Common myeloid progenitor, CD34-positive (primary cell): ENCODE results near the gene NSUN7.
A peak's percentile ranks its signal among the peaks of the same experiment; 100 is the strongest.

ENCODE experiments used
- CTCF ChIA-PET: fragments of 350-600 bp; sonication (Branson Sonifier 250); formaldehyde crosslinking; loops from one replicate; lab custom pipeline; 2021; ENCODE audit warnings: antibody characterized with exemption; lab: Charles Lee
- POLR2A ChIA-PET: fragments of 350-600 bp; sonication (Branson Sonifier 250); formaldehyde crosslinking; loops from one replicate; lab custom pipeline; 2021; ENCODE audit warnings: antibody characterized with exemption; lab: Charles Lee
- DNase-seq, 3 donors: peaks; one replicate each; pipeline versions ENCODE4 v3.0.0 to v3.0.0-alpha.2; 2013
- H3K27ac ChIP-seq, 2 experiments: 1 replicate in 1 of 2; 2 replicates in 1 of 2; pipeline ENCODE4 v1.7.0; 2013; ENCODE audit warnings: inconsistent platforms in 2 of 2, low read length in 2 of 2, mild to moderate bottlenecking in 2 of 2, low read depth in 1 of 2, moderate library complexity in 1 of 2; ENCODE audit not compliant: severe bottlenecking in 2 of 2, insufficient read depth in 1 of 2, poor library complexity in 1 of 2
- H3K27me3 ChIP-seq, 5 experiments: replicated peaks in 2 of 5; 1 replicate in 3 of 5; 2 replicates in 2 of 5; pipeline versions ENCODE4 v1.6.1 to v1.7.0; 2013; ENCODE audit warnings: low read length in 4 of 5, mild to moderate bottlenecking in 2 of 5, moderate library complexity in 2 of 5, inconsistent platforms in 1 of 5; ENCODE audit not compliant: insufficient read depth in 5 of 5, control insufficient read depth in 4 of 5
- H3K36me3 ChIP-seq, 4 experiments: 1 replicate in 2 of 4; 2 replicates in 2 of 4; pipeline versions ENCODE4 v1.6.1 to v1.7.0; 2013; ENCODE audit warnings: low read length in 3 of 4, control low read depth in 1 of 4, mild to moderate bottlenecking in 1 of 4; ENCODE audit not compliant: control insufficient read depth in 4 of 4, insufficient read depth in 4 of 4
- H3K4me1 ChIP-seq, 4 experiments: 1 replicate in 3 of 4; 2 replicates in 1 of 4; pipeline versions ENCODE4 v1.6.1 to v1.7.1; 2013; ENCODE audit warnings: low read length in 3 of 4, mild to moderate bottlenecking in 3 of 4, control low read depth in 1 of 4, inconsistent platforms in 1 of 4, moderate library complexity in 1 of 4; ENCODE audit not compliant: control insufficient read depth in 4 of 4, insufficient read depth in 4 of 4; ENCODE audit errors: control extremely low read depth in 1 of 4
- H3K4me3 ChIP-seq, 7 experiments: 1 replicate in 4 of 7; 2 replicates in 3 of 7; pipeline versions ENCODE4 v1.5.1 to v1.7.0; 2013; ENCODE audit warnings: mild to moderate bottlenecking in 7 of 7, low read length in 6 of 7, moderate library complexity in 6 of 7, inconsistent platforms in 2 of 7, low read depth in 2 of 7, control low read depth in 1 of 7; ENCODE audit not compliant: insufficient read depth in 4 of 7, control insufficient read depth in 1 of 7; ENCODE audit errors: extremely low read depth in 1 of 7
- H3K9me3 ChIP-seq, 5 experiments: 1 replicate in 4 of 5; 2 replicates in 1 of 5; pipeline versions ENCODE4 v1.6.1 to v1.7.1; 2013; ENCODE audit warnings: low read length in 4 of 5, mild to moderate bottlenecking in 2 of 5, inconsistent platforms in 1 of 5, low read depth in 1 of 5, moderate library complexity in 1 of 5; ENCODE audit not compliant: control insufficient read depth in 4 of 5, insufficient read depth in 2 of 5; ENCODE audit errors: control extremely low read depth in 1 of 5
- WGBS: methylation state at CpG from one replicate; pipeline ENCODE4 v1.1.5; 2013; ENCODE audit not compliant: insufficient coverage; 5-methylcytosine and 5-hydroxymethylcytosine counted together

The NSUN7 gene

DNA sequence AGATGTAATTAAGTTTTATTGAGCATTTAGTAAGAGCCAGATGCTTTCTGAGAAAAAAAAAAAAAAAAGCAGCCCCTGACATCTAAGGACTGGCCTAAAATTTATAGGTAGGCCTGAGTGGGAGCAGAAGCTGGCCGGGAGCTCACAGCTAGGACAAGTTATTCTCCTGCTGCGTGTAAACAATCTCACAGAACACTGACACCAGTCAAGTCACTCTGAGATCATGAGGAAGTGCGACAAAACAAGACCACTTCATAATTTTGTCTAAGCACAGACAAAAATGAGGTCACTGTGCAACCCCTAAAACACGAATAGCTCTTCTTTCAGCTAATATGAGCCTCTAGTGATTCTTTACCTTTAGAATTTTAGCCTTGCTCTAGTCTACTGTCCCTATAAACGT is 15.3 kb upstream of the NSUN7 start:
- Histone ChIP-seq H3K9me3 (no peaks in the 10 kb centered on the region), H3K27ac (no peak overlapping the region), H3K36me3 (no peaks in the 10 kb centered on the region), H3K27me3 (no peaks in the 10 kb centered on the region), H3K4me1 (peaks cover 15 to 35% (median 16%) of the 10 kb centered on the region in 4 experiments), H3K4me3 (no peak overlapping the region)
- CTCF ChIA-PET = interaction anchor here (0.7 to 5.9 kb wide), 8 partner anchors 21 to 192 kb away, joined by 3 to 57 read pairs (median 4); no protein-coding TSS in a partner anchor
- POLR2A ChIA-PET = no interaction called here
- DNase-seq = no peak
- WGBS = 89% methylated on average over 5 of the region's 5 CpGs

DNA sequence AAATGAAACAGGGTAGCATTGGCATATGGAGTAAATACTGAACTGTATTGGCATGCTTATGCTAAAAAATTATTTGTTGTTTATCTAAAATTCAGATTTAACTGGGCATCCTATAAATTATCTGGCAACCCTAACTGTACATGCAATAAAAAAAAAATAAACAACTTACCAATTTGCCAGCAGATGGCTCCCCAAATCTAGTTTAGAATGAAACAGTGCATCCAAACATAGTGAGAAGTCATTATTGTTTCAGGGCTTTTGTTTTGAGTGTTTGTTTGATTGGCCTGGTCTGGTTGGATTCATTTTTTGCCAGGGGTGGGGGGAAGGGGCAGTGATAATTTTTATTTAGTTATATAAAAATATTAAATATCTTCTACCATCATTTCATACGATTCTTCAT is 12.8 kb upstream of the NSUN7 start:
- Histone ChIP-seq H3K27ac (no peak overlapping the region), H3K4me3 (no peak overlapping the region), H3K27me3 (no peaks in the 10 kb centered on the region), H3K36me3 (no peaks in the 10 kb centered on the region), H3K4me1 (peaks cover 5 to 11% (median 10%) of the 10 kb centered on the region in 4 experiments), H3K9me3 (no peaks in the 10 kb centered on the region)
- CTCF ChIA-PET = interaction anchor here (1.1 to 5.9 kb wide), 8 partner anchors 12 to 165 kb away, joined by 3 to 57 read pairs (median 4); no protein-coding TSS in a partner anchor
- POLR2A ChIA-PET = interaction anchor here (0.6 kb wide), 1 partner anchor 192 kb away, joined by 4 read pairs; no protein-coding TSS in a partner anchor
- no CpG with 5 or more reads among the region's 1 CpG for WGBS
- DNase-seq = peak; percentile 49 to 74 (median 69)

DNA sequence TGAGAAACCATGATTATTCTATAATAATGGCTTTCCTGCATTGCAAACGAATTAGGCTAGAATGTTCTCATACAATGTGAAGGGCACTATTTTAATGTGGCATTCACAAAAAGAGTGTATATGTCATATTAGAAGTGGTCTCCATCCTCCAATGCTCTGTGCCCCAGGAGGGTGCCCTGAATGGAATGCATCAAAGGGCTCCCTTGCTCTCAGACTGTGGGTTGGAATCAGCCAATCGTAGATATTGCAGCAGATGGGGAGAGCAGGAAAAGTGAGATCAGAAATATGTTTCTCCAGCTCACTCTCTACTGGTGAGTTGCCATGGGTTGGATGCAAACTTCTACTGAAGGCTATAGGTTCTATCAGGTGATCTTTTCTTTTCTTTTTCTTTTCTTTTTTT is 11.9 kb upstream of the NSUN7 start:
- Histone ChIP-seq H3K27ac (no peak overlapping the region), H3K4me1 (peaks cover 0 to 2% (median under 1%) of the 10 kb centered on the region in 4 experiments), H3K36me3 (no peaks in the 10 kb centered on the region), H3K9me3 (no peaks in the 10 kb centered on the region), H3K4me3 (no peak overlapping the region), H3K27me3 (no peaks in the 10 kb centered on the region)
- WGBS = no CpG with 5 or more reads among the region's 2 CpGs
- ChIA-PET CTCF (interaction anchor here (0.6 to 5.9 kb wide), 7 partner anchors 13 to 915 kb away, joined by 3 to 57 read pairs (median 4); no protein-coding TSS in a partner anchor), POLR2A (no interaction called here)
- no peak for DNase-seq

DNA sequence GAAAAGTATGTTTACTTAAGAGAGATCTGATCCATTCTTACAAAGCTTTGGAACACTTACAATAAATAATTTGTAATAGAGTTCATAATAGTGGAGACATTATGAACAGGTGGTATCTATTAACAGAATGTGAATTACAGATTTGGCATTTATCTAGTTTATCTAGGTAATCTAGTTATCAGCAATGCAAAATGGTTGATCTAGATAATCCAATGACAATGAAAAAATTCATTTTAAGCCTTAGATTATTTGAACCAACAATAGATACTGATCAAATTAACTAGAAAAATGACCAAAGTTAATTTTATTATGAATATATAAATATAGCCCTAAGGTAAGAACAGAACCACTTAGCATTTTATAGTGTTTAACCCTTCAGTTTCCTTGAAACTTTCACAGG is 10.4 kb upstream of the NSUN7 start:
- no peaks in the 10 kb centered on the region for H3K4me1 ChIP-seq

DNA sequence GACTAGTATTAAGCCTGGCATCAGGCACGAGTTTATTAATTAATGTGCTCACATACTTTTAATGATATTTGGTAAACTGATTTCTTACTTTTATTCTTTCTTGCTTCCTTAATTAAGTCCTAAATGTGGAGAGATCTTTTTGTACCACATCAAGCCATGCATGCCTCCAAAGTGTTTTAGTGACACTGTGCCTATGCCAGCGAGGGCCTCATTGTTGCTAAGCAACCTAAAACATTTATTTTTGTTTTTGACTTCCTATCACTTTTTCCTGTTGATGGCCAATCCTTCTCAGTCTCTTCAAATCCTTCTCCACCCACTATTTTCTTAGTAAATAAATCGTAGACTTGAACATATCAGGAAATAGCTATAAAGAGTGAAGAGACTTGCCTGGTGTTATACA is 5.5 kb upstream of the NSUN7 start:
- POLR2A ChIA-PET = interaction anchor here (0.6 kb wide), 1 partner anchor 1414 kb away, joined by 3 read pairs; no protein-coding TSS in a partner anchor
- Histone ChIP-seq H3K36me3 (no peaks in the 10 kb centered on the region), H3K27ac (no peak overlapping the region), H3K4me3 (no peak overlapping the region), H3K9me3 (no peaks in the 10 kb centered on the region), H3K27me3 (no peaks in the 10 kb centered on the region), H3K4me1 (peaks cover 0 to 1% (median 0%) of the 10 kb centered on the region in 4 experiments)
- CTCF ChIA-PET = interaction anchor here (0.7 kb wide), 1 partner anchor 13 kb away, joined by 3 read pairs; no protein-coding TSS in a partner anchor
- peak in 1 of 3 donors; percentile 9 for DNase-seq
- WGBS = 60% methylated on average over 1 of the region's 3 CpGs

More for the DNA sequence above, 10.4 kb upstream of the NSUN7 start:
- no peaks in the 10 kb centered on the region for H3K27me3 ChIP-seq
- H3K9me3 ChIP-seq = no peaks in the 10 kb centered on the region
- H3K27ac ChIP-seq = no peak overlapping the region
- CTCF ChIA-PET = interaction anchor here (0.9 to 5.9 kb wide), 3 partner anchors 102 to 158 kb away, joined by 3 to 57 read pairs (median 4); no protein-coding TSS in a partner anchor
- no peak overlapping the region for H3K4me3 ChIP-seq
- DNase-seq = no peak
- no peaks in the 10 kb centered on the region for H3K36me3 ChIP-seq
- POLR2A ChIA-PET = no interaction called here

DNA sequence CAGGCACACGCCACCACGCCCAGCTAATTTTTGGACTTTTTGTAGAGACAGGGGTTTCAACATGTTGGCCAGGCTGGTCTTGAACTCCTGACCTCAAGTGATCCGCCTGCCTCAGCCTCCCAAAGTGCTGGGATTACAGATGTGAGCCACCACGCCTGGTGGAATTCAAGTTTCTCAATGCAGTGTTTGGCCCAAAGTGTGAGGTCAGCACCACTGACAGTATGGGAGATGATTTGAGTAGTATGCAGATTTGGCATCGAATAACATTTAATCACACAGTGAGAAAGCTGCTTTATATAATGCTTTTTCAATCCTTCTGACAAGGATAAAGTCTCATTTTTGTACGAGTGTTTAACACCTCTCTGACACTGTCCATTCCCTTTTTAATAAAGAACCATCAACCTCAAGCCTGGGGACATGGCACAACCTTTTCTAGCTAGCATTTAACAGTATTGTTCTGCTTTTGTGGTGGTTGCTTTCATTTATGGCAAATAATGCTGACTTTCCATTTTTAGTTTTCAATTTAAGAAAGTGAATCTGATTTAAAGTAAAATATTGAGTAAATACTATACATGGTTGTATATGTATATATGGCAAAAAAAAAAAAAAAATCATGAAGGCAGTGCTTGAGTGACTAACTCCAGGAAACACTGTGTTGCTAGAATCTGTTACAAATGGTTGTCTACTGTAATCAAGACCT is 4.3 kb upstream of the NSUN7 start:
- WGBS = 100% methylated on average over 4 of the region's 6 CpGs
- no peaks in the 10 kb centered on the region for H3K36me3 ChIP-seq
- H3K27ac ChIP-seq = no peak overlapping the region
- ChIA-PET POLR2A (no interaction called here), CTCF (interaction anchor here (0.7 to 0.8 kb wide), 2 partner anchors 43 to 97 kb away, joined by 3 read pairs; no protein-coding TSS in a partner anchor)
- no peak for DNase-seq
- H3K4me1 ChIP-seq = peaks cover 1 to 6% (median 5%) of the 10 kb centered on the region in 4 experiments
- H3K4me3 ChIP-seq = no peak overlapping the region
- peaks cover 0 to under 1% (median 0%) of the 10 kb centered on the region in 5 experiments for H3K27me3 ChIP-seq
- no peaks in the 10 kb centered on the region for H3K9me3 ChIP-seq
